Stimulated activated CD8-positive, alpha-beta memory T cell treated with anti-CD3 and anti-CD28 coated beads, Interleukin-4, amount 100 ng/mL, for 1 hour (primary cell): ENCODE results near the gene ANGPTL4.

Source experiments
- DNase-seq, 2 donors: peaks; one replicate each; pipeline ENCODE4 v3.0.0-alpha.2; 2020; ENCODE audit warnings: low read depth in 2 of 2, low spot score in 1 of 2

Gene ANGPTL4

DNA sequence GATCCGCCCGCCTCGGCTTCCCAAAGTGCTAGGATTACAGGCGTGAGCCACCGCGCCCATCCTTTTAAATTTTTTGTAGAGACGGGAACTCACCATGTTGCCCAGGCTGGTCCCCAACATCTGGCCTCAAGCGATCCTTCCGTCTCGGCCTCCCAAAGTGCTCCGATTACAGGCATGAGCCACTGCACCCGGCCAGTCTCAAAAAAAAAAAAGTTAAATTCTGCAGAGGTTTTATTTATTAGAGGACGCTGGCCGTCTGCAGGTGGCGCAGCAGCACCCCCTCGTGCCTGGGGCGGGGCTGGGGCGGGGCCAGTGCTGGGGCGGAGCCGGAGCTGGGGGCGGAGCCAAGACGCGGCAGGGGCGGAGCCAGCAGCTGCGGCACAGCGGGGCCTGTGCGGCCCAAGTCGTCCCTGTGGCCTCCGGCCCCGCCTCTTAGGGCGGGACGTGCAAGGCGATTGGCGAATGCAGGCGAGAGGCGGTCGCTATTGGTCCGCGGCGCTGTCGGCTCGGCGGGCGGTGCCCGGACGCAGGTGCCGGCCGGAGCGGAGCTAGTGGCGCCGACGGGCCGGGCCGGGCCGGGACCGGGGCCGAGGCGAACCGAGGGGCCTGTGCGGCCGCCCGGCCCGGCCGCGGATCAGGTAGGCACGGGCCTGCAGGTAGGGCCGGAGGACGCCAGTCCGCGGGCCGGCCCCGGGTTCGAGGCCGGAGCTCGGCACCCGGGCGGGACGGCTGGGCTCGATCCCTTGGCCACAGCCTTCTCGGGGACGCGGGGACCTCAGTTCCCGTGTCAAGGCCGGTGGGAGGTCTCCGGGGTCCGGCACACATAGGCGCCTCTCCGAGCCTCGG lies 49.1 kb downstream of the ANGPTL4 start, which contains the start of gene MARCHF2:
TSS of gene MARCHF2 (plus strand) at position 523 of the 846 bp plus-strand sequence. CDS start 8,536 bp downstream, outside the sequence.
- peak; percentile 80 to 93 for DNase-seq

DNA sequence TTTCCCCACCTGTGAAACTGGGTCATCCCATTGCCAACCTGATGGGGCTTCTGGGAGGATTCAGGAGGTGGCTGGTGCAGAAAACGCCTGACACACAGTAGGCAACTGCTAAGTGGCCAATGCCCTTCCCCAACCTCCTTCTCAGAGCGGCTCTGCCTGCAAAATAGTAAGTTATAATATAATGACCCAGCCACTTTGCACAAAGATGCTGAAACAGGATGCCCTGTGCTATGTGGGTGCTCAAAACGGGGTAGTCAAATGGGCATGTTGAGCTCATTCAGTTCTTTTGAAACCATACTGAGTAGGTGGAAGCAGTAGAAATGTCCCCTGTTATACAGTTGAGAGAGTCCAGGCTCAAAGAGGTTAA lies 49.7 kb downstream of the ANGPTL4 start:
- no peak for DNase-seq

DNA sequence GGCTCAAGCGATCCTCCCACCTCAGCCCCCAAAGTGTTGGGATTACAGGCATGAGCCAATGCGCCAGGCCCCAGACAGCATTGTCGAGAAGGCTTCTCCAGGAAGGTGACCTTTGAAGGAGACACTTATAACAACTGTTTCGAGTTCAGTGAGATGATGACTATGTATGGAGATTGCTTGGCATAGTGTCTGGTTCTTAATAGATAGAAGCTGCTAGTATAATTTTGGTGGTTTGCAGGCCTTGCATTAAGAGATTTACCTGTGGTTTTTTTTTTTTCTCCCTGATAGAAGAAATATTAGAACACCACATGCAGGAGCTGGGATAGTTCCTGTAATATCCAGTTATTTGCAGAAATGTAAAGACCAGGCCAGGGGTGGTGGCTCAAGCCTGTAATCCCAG lies 52.8 kb downstream of the ANGPTL4 start:
- DNase-seq: no peak

DNA sequence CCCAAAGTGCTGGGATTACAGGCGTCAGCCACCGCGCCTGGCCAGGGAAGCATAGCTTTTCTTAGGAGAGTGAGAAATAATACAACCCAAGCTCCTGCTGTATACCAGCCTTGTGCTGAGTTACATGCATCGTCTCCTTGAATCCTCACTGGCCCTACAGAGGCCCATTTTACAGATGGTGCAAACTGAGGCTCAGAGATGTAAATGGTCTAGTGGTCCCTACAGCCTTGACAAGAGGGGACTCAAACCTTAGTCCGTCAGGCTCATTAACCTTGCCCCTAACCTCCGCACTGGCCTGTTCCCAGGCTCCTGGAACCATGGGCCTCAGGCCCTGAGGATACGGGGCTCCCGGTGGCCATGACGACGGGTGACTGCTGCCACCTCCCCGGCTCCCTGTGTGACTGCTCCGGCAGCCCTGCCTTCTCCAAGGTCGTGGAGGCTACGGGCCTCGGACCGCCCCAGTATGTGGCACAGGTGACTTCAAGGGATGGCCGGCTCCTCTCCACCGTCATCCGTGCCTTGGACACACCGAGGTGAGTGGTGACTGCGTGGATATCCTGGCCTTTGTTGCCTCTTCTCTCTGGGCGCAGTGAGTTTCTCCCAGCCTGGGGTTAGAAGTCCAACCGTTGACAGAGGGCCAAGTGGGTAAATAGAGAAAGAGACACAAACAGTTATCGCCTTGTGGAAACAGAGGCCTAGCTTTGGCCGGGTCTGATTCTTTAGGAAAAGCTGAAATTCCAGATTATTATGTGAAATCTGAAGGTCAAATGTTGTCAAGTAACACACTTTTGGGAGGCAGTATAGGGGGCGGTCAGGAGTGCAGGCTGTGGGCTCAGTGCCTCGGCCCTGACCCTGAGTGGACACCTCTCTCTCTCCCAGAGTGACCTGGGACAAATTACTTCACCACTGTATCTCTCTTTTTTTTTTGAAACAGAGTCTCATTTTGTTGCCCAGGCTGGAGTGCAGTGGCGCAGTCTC lies 57.8 kb downstream of the ANGPTL4 start:
- no peak for DNase-seq

DNA sequence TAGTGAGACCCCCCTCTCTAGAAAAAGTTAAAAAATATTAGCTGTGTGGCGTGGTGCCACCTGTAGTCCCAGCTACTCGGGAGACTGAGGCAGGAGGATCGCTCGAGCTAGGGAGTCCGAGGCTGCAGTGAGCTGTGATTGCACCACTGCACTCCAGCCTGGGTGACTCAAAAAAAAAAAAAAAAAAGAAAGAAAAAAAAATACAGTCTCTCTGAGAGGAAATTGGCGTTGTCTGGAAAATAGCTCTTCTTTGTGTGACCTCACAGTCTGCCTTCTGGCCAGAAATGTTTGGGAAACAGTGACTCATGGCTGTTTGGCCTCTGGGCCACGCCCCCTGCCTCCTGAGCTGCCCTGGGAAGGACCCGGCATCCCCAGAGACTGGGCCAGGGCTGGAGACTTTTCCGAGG lies 59.9 kb downstream of the ANGPTL4 start:
- DNase-seq: no peak
